ENCODE data around the gene SMYD3.
"Not testable (repeated sequence)": the region's sequence is repeated elsewhere in the genome, so short reads cannot be mapped to it uniquely, and the experiment has no call there.

Gene SMYD3

DNA sequence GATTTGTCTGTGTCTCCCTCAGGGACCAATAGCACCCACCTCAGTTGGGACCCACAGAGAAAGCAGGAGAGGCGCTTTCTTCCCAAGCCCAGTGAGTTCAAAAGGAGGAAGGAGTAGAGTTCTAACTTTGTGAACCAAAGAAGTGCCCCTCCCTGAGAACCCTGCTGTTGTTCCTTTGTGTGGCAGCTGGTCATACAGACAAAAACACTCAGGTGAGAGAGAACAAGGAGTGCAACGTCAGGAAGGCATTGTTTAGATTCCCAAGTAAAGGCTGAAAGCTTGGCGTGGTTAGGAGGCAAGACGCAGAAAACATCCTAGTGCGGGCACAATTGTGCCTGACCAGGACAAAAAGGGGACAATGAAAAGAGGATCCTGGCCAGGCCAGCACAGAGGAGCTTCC, 697.7 kb downstream of the SMYD3 start:
- no peak for DNase-seq

DNA sequence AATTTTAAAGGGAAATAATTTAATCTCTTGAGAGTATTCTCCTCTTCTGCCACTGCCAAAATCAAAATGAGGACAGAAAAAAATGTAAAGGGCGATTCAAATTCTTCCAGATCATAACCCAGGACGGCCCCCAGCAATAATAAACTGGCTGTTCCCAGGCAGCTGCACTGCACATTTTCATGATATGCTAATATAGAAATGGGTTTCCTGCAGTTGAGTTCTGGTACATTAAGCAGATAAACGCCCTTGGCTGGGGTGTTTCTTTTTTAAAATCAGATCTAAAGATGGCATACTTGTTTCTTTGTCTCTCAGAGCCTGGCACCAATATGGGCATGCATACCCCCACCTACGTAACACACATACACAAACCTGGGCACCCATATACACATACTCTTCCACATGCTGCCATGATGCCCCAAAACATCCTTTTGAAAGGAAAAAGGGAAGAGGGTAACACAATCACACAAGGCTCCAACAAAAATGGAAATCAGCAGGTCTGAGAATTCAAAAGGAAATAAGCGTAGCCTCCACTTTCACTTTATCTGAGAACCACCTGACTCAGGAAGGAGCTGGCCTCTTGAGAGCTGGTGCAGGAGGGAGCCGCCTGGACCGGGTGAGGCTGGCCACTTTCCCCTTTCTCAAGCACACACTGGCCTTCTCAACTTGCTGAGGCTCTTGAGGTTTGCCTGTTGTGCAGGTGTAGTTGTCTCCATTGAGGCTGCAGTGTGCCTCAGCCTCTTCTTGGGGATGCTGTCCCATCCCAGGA, 698.9 kb downstream of the SMYD3 start:
- no peak for DNase-seq

DNA sequence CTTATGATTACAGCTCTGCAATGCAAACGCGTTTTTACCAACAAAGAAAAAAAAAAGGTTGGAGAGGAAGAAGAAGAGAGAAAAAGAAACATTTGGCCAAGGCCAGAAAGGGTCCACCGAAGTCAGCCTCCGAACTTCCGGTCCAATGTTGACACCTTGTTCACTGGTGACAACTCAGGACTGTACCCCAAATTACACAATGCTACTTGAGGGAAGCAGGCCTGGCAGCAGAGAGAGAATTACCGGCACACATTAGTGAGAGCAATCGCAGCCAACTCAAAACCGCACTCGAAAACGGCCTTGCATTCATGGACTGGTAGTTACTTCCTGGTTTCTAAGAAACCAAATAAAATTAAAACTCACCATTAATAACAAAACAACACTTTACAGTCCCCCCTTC, 699.8 kb downstream of the SMYD3 start:
- DNase-seq = peak; percentile 83

DNA sequence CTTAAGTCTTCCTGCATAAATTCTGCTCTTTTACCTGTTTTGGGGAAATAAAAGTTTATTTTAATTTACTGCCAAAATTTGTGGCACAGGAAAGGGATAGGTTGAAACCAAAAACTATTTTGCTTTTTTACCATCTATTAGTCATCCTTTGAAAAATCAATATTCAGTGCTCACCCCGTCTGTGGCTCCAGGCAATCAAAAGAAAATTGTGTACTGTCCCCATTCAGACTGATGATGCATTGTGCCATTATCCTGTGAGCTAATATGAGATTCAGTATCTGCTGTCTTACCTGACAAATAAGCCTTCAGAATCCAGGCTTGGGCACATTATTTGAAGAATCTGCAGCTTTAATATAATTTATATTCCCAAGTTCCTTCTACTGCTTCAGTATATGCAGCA, 701.5 kb downstream of the SMYD3 start:
- DNase-seq = no peak

DNA sequence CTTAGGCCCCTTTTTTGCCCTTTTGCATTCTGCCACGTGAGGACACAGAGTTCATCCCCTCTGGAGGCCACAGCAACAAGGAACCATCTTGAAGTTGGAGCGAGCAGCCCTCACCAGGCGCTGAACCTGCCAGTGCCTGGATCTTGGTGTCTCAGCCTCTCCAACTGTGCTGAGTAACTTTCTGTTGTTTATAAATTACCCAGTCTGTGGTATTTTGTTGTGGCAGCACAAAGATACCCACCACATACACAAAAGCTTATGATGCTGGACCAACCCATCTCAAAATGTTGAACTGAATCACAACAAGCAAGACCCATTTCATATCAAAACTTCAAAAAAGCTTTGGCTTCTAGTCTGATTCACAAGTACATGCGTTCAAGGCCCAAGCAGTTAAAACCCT, 702.4 kb downstream of the SMYD3 start:
- no peak for DNase-seq

DNA sequence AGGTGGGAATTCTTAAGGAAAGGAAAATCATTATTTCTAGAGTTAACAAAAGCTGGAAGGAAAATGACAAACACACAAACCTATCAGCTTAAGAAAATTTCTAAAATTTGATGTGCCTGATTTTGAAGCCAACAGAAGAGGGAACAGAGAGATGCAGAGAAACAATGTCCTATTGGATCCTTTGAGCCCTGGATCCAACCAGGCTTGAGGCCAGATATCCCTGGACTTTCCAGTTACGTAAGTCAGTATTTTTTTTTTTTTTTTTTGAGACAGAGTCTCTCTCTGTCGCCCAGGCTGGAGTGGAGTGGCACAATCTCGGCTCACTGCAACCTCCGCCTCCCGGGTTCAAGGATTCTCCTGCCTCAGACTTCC, 703.4 kb downstream of the SMYD3 start:
- no peak for DNase-seq

DNA sequence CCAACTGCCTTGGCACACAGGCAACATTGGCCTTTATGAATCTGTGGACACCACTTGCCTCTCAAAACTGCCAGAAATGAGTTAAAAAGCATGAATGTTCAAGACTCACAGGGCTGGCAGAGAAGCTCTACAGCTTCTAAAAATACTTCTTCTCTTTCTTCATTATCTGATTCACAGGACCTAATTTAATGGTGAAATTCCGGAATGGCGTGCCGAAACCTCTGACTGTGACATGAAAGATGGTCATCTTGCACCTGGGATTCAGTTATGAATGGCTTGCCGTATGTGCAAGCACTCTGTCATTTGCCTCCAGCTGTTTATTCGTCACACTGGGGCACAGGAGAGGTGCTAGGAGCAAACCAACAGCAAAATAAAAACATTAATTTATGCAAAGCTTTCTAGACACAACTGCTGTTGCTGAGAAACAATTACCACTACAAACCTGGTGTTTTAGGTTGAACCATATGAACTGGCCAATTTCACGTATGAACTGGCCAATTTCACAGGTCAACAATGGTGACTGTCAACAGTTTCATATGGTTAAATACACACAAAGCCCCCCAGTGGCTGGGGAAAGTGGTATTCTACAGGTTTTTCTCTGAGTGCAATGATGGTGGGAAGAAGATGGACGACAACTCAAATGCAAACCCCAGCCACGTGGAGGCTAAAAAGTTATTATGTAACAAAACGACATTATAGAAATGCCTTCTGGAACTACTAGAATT, 704.0 kb downstream of the SMYD3 start:
- peak; percentile 10 for DNase-seq

DNA sequence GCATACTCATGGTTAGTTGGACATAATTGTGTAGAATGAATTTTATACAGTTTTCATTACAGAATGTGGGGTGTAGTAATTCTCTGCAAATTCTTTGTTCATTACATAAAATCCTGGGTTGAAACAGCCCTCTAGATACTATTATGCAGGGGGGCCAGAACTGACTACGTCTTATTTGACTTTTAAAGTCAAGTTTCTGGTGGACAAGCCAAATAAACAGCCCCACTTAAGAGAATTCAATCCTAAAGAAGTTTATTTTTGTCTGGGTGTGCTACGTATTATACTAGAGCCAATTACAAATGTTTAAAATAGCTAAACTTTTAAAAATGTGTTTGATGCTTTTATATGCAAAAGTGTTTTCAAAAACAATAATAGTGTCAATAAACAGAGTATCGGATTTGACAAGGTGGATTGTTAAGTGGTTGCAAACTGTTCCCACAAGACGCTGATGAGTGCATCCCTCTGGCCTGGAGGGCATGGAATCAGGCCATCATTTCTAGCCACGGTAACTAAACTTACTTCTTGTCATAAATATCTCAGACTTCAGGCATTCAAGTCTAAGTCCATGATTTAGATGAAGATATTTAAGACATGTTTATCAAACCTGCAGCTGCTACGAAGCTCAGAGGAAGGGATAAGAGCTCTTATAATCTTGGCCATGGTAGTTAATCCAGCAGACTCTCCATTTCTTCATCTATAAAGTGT, 706.0 kb downstream of the SMYD3 start:
- no peak for DNase-seq

DNA sequence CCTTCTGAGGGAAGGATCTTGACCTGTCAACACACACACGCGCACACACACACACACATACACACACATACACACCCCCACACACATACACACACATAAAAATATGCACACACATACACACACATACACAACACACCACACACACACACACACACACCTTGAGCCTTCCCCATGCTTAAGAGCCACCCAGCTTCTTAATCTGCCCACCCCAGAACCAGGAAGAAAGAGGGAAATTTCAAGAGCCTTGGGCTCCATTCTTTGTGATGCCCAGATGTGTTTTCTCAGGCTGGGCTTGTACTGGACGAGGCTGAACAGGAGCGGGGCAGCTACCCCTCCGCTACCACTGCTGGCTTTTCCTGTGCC, 708.7 kb downstream of the SMYD3 start:
- no peak for DNase-seq

DNA sequence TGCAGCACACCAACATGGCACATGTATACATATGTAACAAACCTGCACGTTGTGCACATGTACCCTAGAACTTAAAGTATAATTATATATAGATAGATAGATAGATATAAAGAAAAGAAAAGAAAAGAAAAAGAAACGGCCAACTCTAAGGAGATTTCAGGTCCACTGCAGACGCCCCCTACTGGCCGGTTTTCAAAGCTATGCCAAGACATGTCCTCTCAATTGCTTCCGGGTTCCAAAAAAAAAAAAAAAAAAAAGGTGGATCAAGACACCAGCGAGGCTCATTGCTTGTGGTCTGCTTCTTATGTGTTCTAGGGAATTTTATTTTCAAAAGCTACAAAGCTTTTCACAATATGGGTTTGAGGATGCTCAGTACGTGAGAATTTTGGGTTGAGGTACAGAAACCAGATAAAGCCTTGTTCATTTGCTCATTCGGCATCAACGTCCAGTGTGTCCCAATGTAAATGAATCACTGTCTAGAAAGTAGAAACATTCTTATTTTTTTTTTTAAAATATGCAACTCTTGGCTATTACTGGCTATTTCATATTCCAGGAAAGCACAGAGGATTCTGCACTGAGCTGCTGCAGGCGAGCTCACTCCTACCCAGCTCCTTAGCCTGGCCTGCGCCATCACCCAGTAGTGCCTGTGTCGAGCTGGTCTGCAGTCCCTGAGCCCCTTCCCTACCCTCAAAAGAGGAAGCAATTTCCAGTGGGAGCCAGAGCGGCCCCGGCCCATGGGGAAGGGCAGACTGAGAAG, 709.3 kb downstream of the SMYD3 start:
- no peak for DNase-seq

DNA sequence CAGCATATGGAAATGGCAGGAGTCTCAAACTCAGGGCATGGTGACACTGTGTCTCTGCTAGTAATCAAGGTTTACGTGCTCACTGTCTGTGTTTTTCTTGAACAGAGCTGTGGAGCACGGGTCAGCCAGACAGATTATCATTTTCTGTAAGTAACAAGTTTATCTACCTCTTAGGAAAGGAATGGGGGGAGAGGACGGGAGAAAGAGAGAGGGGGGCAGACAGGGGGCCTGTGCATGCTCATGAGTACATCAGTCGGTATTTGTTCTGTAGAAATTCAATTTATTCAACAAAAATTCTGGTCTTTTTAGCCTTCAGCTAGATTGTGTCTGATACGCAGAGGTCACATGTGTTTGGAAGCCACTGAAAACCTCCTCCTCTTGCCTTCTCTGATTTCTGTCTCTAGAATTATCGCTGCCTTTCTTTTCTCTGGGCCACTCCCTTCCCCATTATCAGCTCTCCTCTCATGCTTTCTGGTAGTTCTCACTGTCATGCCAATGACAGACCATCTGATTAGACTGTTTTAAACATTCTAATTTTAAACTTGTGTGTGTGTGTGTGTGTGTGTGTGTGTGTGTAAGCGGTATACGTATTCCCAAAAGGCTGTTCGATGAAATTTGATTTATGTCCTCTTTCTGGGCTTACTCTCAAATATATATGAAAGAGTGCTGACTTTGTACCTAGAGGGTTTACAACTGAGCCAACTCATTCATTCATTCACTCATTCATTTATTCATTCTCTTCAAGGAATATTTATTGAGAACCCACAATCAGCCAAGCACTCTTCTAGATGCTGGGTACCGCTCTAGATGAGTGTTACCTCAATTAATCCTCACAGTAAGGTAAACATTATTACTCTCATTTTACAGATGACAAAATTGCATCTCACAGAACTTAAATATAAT, 715.4 kb downstream of the SMYD3 start:
- no peak for DNase-seq

DNA sequence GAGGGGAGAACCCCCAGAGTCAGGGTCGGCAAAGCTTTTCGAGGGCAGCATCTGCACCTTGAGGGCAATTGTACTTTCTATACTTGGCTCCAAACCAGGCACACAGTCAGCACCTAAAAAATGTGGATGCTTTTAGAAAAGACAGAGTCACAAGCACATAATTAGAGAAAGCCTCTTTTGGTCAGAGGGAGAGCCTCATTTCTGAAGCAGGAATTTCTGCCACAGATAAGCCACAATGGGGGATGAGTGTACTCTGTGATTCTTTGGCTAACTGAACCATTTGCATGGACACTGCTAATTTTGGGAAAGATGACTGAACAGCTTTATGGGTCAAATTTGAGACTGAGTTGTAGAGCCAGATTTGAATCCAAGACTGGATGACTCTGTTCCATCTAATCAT, 716.6 kb downstream of the SMYD3 start:
- DNase-seq = no peak

DNA sequence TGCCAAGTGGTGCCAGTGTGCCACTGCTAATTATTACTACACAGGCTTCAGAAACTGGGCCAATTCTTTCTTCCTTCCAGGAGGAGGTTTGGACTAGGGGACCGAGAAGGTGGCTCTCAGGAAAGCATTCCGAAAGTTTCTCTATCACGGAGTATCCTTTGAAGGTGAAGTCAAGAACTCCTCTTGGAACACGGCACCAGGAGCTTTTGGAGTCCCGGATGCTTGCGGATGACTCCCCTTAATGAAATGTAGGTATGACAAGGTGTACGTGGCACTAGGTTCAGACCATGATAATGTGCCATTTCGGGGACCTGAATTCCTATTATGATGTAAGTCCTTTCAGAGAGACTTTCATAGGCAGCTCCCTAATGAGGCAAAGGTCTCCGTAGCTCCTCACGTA, 718.2 kb downstream of the SMYD3 start:
- no peak for DNase-seq

DNA sequence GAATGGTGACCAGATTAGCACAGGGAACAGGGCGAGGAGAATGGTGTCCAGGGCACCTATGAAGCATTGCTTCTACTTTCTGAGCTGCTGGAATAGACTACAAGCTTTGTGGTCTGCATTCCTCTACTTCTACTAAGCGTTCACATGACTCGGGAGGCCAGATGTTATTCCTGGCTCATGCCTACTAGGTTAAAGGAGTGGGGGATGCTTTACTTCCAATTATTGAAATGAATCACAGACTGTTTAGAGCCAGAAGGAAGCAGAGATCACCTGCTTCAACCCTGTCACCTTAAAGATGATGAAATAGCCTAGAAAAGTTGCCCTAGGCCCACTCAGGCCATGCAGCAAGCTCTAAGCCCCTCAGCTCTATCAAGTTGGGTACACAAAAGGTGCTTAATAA, 718.8 kb downstream of the SMYD3 start:
- DNase-seq = no peak

DNA sequence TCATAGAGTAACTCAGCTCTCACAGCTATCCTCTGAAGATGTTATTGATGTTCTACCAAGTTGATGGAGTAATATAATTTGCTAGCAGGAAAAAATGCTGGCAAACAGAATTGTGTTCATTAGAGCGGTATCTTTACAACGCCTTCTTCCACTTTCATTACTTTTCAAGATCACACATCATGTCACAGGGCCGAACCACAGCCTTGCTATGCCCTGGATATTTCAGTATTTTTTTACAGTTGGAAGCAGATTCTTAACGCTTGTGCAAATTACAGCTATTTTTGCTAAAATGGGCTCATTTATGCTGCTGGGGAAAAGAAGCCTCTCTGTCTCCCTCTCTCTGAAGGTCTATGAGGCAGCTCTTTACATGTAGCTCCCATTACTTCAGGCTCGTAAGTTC, 720.1 kb downstream of the SMYD3 start:
- DNase-seq = no peak

DNA sequence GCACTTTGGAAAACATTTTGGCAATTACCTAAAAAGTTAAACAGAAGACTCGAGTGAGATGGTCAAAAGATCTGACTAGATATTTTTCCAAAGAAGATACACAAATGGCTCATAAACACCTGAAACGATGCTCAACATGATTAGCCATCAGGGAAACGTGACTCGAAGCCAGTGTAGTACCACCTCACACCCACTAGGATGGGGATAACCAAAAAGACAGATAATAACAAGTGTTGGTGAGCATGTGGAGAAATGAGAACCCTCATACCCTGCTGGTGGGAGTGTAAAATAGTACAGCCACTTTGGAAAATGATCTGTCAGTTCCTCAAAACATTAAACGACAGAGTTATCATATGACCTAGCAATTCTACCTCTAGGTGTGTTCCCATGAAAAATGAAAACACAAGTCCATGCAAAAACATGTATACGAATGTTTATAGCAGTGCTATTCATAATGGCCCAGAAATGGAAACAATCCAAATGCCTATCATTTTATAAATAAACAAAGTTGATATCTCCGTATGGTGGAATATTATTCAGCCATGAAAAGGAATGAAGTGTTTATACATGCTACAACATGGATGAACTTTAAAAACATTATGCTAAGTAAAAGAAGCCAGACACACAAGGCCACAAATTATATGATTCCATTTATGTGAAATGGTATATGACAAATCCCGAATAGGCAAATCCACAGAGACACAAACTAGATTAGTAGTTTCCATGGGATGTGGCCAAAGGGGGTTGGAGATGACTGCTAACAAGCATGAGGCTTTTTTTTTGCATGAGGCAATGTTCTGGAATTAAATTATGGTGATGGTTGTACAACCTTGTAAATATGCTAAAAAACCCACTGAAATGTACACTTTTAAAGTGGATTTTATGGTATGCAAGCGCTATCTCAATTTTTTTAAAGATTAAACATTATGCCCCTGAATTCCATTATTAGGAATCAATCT, 727.0 kb downstream of the SMYD3 start:
- DNase-seq = no peak

DNA sequence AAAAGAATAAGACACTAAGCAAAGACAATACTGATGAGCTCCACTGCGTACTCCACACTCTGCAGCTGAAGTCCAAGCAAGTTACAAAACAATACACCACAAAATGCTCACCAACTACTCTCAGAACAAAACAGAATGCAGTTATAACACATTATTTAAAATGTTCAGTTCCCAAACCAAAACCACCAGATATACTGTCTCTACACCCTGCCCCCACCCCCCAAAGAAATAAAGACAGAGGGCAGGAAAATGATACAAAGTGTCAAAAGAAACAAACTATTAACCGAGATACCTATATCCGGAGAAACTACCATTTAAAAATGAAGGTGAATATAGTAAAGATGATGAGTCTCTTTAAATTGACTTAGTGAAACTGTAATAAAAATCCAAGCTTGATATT, 729.3 kb downstream of the SMYD3 start:
- no peak for DNase-seq

DNA sequence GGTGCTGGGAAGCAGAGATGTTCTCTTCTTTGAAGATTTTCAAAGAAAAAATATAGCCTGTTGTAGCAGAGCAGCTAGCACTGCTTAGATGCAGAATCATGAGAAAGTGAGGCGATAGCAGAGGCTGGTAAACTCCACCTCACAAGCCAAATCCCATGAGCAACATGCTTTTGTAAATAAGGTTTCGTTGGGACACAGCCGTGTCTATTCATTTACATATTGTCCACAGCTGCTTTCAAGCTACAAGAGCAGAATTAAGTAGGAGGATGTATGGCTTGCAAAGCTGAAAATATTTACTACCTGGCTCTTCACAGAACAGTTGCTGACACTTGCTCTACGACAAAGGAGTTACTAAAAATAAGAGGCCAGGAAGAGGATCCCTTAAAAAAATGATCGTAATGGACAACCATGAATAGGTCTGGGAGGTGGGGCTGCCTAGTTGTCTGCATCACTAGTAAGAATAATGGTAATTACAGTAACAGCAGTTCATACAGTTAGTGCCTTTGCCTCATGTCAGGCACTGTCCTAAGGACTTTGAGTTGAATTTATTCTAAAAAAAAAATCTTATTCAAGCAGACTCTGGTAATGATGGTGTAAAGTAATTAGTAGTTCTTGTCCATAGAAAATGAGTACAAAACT, 730.3 kb downstream of the SMYD3 start:
- DNase-seq = no peak

DNA sequence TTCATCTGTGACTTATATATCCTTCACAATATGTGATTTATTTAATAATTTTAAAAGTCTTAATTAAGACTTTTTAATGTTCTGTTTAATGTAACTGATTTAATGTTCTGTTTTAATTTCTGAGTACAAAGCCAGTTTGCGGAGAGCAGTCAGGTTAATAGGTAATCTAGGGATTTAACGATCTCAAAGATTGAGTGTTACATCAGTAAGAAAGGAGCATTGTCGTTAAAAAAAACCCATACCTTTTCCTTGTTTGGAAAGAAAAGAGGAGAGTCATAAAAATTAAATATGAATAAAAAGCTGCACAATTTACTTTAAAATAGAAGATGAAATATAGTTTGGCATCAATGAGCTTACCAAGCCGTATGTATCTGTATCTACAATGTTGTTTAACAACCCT, 730.9 kb downstream of the SMYD3 start:
- DNase-seq = no peak

DNA sequence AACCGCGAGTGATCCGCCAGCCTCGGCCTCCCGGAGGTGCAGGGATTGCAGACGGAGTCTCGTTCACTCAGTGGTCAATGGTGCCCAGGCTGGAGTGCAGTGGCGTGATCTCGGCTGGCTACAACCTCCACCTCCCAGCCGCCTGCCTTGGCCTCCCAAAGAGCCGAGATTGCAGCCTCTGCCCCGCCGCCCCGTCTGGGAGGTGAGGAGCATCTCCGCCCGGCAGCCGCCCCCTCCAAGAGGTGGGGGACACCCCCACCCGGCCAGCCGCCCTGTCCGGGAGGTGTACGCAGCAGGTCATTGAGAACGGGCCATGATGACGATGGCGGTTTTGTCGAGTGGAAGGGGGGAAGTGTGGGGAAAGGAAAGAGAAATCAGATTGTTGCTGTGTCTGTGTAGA, 732.1 kb downstream of the SMYD3 start:
- not testable (repeated sequence) for DNase-seq

DNA sequence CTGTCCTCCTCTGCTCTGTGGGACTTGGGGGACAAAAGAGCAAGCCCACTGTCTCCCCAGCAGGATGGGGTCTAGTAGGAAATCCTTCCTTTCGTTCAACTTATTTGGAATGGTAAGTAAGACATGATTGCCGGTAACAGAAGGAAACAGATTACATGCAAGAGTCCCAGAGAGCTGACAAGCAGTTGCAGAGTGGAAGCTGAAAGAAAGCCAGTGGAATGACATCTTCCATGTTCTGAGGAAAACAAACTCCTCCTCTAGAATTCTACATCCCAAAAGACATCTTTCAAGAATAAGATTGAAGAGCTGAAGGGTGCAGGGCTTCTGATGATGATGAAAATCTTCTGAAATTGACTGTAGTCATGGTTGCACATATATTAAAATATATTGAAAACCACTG, 732.9 kb downstream of the SMYD3 start:
- no peak for DNase-seq

Data from MV-4-11 (cell line).